Brain microvascular endothelial cell (primary cell): Measurements from ENCODE around the gene SCD.

Experiments
- DNase-seq: peaks from one replicate; pipeline ENCODE4 v3.0.0-alpha.2; 2020
- H3K27ac ChIP-seq: fragments of 250-450 bp; sonication (Bioruptor Pico); 2 replicates; pipeline ENCODE4 v1.5.1; 2020; ENCODE audit warnings: mild to moderate bottlenecking, moderate library complexity
- H3K27me3 ChIP-seq: fragments of 250-450 bp; sonication (Bioruptor Pico); replicated peaks from 2 replicates; pipeline ENCODE4 v1.5.1; 2020; ENCODE audit warnings: mild to moderate bottlenecking
- H3K36me3 ChIP-seq: fragments of 250-450 bp; sonication (Bioruptor Pico); replicated peaks from 2 replicates; pipeline ENCODE4 v1.5.1; 2020; ENCODE audit warnings: mild to moderate bottlenecking
- H3K4me3 ChIP-seq: 2 replicates; pipeline ENCODE4 v1.5.1; 2011; ENCODE audit warnings: low read depth, mild to moderate bottlenecking, control low read depth, low read length, moderate library complexity
- in situ Hi-C: cut with HindIII; loops from 2 replicates; pipeline ENCODE4 v1.10.0; 2017; ENCODE audit warnings: low sequenced_read_pairs, low pct_ligation_motif_present
- TF ChIP-seq, protein P1 (sequence below): IDR thresholded peaks from 2 replicates; pipeline ENCODE4 v1.5.1; 2011; ENCODE audit warnings: low read depth, mild to moderate bottlenecking, moderate library complexity, low read length, control low read depth, inconsistent platforms; ENCODE audit errors: missing control alignments

SCD gene

DNA sequence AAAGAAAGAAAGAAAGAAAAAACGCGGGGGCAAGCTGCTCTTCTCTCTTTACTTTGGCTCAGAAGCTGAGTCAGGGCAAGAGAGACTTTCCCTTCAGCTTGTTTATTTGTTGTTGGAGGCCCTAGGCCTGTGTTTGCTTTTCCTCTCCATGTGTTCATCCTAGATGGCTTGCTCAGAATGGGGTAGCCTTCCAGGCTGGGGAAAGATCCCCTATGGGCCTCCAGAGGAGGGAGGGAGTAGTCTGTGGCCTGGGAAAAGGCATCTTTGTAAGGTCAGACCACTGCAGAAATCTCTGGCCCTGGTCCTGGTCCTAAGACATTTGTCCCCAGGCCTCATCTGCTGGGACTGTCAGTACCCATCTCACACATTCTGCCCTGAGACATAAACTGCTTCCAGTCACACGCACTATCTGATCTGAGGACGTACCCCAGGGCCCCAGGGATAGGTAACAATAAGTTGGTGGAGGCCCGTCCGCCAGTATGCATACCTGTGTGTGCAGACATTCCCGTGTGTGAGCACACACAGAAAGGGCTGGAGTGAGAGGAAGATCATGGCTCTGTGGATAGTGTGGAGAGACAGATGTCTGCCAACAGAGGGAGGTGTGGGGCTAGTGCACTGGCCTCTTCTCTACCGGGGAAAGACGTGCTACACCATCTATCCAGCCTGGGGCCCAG is 4.9 kb upstream of the SCD start:
- Histone ChIP-seq H3K27me3 (no peaks in the 10 kb centered on the region), H3K27ac (no peak overlapping the region), H3K4me3 (no peak overlapping the region), H3K36me3 (no peaks in the 10 kb centered on the region)
- in situ Hi-C loops: loop anchor here (25.0 kb wide), 2 partner anchors 95 to 170 kb away; partner anchors contain the start of gene SEC31B
- TF ChIP-seq, protein P1, sequence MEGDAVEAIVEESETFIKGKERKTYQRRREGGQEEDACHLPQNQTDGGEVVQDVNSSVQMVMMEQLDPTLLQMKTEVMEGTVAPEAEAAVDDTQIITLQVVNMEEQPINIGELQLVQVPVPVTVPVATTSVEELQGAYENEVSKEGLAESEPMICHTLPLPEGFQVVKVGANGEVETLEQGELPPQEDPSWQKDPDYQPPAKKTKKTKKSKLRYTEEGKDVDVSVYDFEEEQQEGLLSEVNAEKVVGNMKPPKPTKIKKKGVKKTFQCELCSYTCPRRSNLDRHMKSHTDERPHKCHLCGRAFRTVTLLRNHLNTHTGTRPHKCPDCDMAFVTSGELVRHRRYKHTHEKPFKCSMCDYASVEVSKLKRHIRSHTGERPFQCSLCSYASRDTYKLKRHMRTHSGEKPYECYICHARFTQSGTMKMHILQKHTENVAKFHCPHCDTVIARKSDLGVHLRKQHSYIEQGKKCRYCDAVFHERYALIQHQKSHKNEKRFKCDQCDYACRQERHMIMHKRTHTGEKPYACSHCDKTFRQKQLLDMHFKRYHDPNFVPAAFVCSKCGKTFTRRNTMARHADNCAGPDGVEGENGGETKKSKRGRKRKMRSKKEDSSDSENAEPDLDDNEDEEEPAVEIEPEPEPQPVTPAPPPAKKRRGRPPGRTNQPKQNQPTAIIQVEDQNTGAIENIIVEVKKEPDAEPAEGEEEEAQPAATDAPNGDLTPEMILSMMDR: peak; percentile 85
- DNase-seq: peak; percentile 46

DNA sequence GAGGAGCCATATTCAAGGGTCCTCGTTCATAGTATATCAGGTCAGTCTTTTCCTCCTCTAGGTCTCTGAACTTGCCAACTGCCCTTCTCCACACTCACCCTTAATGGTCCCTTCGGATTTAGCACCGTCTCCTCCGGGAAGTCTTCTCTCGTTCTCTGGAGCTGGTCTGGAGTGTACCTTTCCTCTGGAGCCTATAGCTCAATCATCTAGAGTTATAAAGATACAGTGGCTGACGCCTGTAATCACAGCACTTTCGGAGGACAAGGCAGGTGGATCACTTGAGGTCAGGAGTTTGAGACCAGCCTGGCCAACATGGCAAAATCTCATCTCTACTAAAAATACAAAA is 4.4 kb upstream of the SCD start:
- in situ Hi-C loops: loop anchor here (25.0 kb wide), 2 partner anchors 95 to 170 kb away; partner anchors contain the start of gene SEC31B
- Histone ChIP-seq H3K27ac (no peak overlapping the region), H3K4me3 (no peak overlapping the region), H3K36me3 (no peaks in the 10 kb centered on the region), H3K27me3 (no peaks in the 10 kb centered on the region)
- no peak for DNase-seq
- TF ChIP-seq, protein P1: no peak

DNA sequence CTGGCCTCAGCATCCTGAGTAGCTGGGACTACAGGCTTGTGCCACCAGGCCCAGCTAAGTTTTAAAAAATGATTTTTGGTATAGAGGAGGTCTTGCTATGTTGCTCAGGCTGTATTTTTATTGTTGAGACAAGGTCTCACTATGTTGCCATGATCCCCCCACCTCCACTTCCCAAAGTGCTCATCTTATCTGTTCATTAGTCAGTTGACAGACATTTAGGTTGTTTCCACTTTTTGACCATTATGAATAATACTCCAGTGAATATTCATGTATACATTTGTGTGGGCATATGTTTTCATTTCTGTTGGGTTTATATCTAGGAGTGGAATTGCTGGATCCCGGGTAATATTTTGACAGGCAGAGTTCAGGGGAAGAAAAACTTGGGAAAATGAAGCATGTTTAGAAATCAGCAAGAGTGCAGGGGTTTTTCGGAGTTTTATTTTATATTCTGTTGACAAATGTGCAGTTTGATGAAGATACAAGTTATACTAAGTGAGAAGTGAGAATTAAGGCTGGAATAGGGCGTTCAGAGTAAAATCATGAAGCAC is 2.7 kb upstream of the SCD start:
- H3K27me3 ChIP-seq: no peaks in the 10 kb centered on the region
- H3K36me3 ChIP-seq: peaks cover 14% of the 10 kb centered on the region
- in situ Hi-C loops: loop anchor here (25.0 kb wide), 2 partner anchors 93 to 168 kb away; partner anchors contain the start of gene SEC31B
- no peak overlapping the region for H3K4me3 ChIP-seq
- TF ChIP-seq, protein P1: no peak
- DNase-seq: no peak
- H3K27ac ChIP-seq: no peak overlapping the region

DNA sequence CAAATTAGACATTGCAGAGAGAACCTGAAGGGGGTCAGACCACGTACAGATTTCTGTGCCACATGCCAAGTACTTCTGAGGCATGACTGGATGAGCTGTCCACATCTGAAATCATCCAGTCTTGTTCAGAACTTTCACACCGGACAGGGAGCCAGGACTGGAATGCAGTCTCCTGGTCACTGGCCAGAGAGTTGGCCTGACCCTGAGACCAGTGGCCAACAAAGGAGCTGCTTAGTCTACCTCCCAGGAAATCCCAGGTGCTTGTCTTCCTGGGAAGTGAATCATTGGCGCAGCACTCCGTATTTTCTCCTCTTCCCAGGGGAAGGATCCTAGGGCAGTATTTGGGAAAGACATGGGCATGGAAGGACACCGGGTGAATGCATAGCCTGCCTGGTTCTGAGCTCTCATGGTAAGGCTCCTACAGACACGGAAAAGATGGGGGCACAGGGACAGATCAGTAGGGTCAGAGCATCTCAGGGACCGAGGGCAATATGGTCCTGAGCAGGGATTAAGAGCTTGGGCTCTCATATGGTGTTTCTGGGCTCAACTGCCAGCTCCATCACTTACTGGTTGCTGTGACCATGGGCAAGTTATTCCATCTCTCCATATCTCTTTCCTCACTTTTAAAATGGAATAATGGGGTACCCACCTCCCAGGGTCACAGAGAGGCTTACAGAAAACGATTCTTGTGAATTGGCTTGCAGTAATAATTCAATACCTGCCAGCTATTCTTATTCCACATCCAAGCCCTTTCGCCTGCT is 1.3 kb upstream of the SCD start:
- peak; percentile 58 for DNase-seq
- Histone ChIP-seq H3K27me3 (no peaks in the 10 kb centered on the region), H3K4me3 (peak overlapping the region; percentile 95), H3K36me3 (peaks cover 25% of the 10 kb centered on the region), H3K27ac (no peak overlapping the region)
- TF ChIP-seq, protein P1: no peak
- in situ Hi-C loops: loop anchor here (25.0 kb wide), 2 partner anchors 92 to 167 kb away; partner anchors contain the start of gene SEC31B

DNA sequence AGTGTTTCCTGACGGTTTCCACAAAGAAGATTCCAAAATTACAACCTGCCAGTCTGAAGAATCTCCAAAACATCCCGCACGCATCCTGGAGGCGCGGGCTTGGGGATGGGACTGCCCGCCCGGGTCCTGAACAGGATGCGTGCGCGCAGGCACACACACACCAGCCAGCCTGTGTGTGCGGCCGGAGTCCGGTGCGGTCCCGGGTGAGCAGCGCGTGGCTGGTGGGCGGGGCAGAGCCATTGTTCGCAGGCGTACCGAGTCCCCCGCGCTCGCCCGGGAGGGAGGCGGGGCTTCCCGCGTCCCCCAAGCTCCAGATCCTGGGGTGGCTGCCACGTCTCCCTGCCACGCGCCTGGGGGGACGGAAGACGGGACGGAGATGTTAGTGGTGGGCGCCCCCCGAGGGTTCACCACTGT is 675 bp upstream of the SCD start:
- DNase-seq: peak; percentile 57
- peaks cover 31% of the 10 kb centered on the region for H3K36me3 ChIP-seq
- TF ChIP-seq, protein P1: no peak
- peak overlapping the region; percentile 95 for H3K4me3 ChIP-seq
- in situ Hi-C loops: loop anchor here (25.0 kb wide), 2 partner anchors 91 to 166 kb away; partner anchors contain the start of gene SEC31B
- peak overlapping the region; percentile 63 for H3K27ac ChIP-seq
- H3K27me3 ChIP-seq: no peaks in the 10 kb centered on the region
